Measurements from ENCODE around the gene PHTF2. TPM values are rescaled to one million over a fixed set of nuclear protein-coding genes. Genes with fewer than 3 reads are reported as not detected.

PHTF2 gene
- total and polyA plus RNA-seq, 9 donors = 7.0 to 22.2 (median 12.7) TPM

- no peak for DNase-seq
- intact Hi-C loops (cut with DNase I) = no loop called here
- Histone ChIP-seq H3K27me3 (no peaks in the 10 kb centered on the region), H3K9me3 (no peaks in the 10 kb centered on the region), H3K27ac (no peak overlapping the region), H3K4me1 (ENCODE audit: insufficient read depth) (no peaks in the 10 kb centered on the region), H3K36me3 (no peaks in the 10 kb centered on the region), H3K4me3 (no peak overlapping the region)
- WGBS, 3 donors = 91 to 97% (median 97%) methylated on average over 2 of the region's 2 CpGs
- TF ChIP-seq POLR2A (IDR thresholded peaks at IDR 0.05) (no peak), CTCF (IDR thresholded peaks at IDR 0.05) (no peak), EP300 (IDR thresholded peaks at IDR 0.05) (no peak)
Observed at GRCh38 chr7:77806425-77806824, 7.9 kb downstream of the PHTF2 start.

- H3K27ac ChIP-seq = no peak overlapping the region
- H3K4me1 ChIP-seq (ENCODE audit: insufficient read depth) = no peaks in the 10 kb centered on the region
- DNase-seq = no peak
- no peak for TF ChIP-seq CTCF (IDR thresholded peaks at IDR 0.05)
- WGBS, 3 donors = 95 to 100% (median 99%) methylated on average over 1 of the region's 1 CpG
- H3K9me3 ChIP-seq = no peaks in the 10 kb centered on the region
- no peak overlapping the region for H3K4me3 ChIP-seq
- no peaks in the 10 kb centered on the region for H3K36me3 ChIP-seq
- H3K27me3 ChIP-seq = no peaks in the 10 kb centered on the region
- intact Hi-C loops (cut with DNase I) = no loop called here
Observed at GRCh38 chr7:77808517-77808916, 9.9 kb downstream of the PHTF2 start.

DNA sequence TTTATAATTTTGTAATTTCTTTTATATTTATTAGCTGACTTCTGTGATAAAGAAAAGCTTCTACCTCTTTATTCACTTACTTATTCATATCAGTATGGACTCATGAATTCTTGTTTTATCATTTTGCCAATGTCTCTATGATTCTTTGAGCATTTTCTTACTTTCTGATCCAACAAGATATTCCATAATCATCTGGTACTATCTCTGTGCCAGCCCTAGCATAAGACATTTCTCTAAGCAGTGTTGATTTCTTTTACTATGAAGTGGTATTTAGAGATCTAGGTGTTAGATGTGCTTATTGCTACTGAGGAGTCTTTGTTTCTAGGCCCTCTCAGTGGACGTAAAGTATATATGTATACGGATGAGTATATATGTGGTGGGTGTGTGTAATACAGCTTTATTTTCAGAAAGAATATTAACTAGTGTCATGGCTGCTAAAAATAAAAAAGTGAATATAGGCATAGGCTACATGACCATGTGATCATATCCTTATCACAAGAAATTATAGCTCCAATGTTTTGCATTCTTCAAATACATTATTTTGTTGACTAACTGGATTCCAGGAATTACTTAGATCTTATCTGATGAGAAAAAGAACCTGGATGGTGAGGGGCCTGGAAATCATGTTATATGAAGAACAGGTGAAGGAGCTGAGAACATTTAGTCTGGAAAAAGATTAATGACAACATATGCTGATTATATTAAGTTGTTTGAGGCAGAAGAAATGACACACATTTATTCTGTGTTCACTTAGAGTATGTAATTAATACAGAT, 13.1 kb downstream of the PHTF2 start:
- no peaks in the 10 kb centered on the region for H3K36me3 ChIP-seq
- H3K27me3 ChIP-seq = no peaks in the 10 kb centered on the region
- no peak overlapping the region for H3K4me3 ChIP-seq
- 85 to 95% (median 92%) methylated on average over 2 of the region's 2 CpGs for WGBS, 3 donors
- H3K4me1 ChIP-seq (ENCODE audit: insufficient read depth) = no peaks in the 10 kb centered on the region
- intact Hi-C loops (cut with DNase I) = no loop called here
- no peak for TF ChIP-seq POLR2A (IDR thresholded peaks at IDR 0.05)
- no peak for TF ChIP-seq CTCF (IDR thresholded peaks at IDR 0.05)
- TF ChIP-seq EP300 (IDR thresholded peaks at IDR 0.05) = no peak
- H3K9me3 ChIP-seq = no peaks in the 10 kb centered on the region
- DNase-seq = no peak
- H3K27ac ChIP-seq = no peak overlapping the region

- intact Hi-C loops (cut with DNase I) = no loop called here
- Histone ChIP-seq H3K27me3 (no peaks in the 10 kb centered on the region), H3K27ac (no peak overlapping the region), H3K9me3 (no peaks in the 10 kb centered on the region), H3K4me3 (no peak overlapping the region), H3K4me1 (ENCODE audit: insufficient read depth) (no peaks in the 10 kb centered on the region), H3K36me3 (no peaks in the 10 kb centered on the region)
- 77 to 95% (median 92%) methylated on average over 1 of the region's 1 CpG for WGBS, 3 donors
- no peak for DNase-seq
- TF ChIP-seq CTCF (IDR thresholded peaks at IDR 0.05) = no peak
- no peak for TF ChIP-seq POLR2A (IDR thresholded peaks at IDR 0.05)
- no peak for TF ChIP-seq EP300 (IDR thresholded peaks at IDR 0.05)
Observed at GRCh38 chr7:77812290-77812685, 13.7 kb downstream of the PHTF2 start.

All from ovary (tissue), 9 donors.